ENCODE measurements around the gene SLC12A8. TPM values are rescaled to one million over a fixed set of nuclear protein-coding genes. Genes with fewer than 3 reads are reported as not detected.
A peak's percentile ranks its signal among the peaks of the same experiment; 100 is the strongest.

The SLC12A8 gene
- polyA plus RNA-seq, 1 of the 3 experiments (the other 2 are of a cell fraction), result 7.5 TPM

- no peaks in the 10 kb centered on the region for H3K36me3 ChIP-seq (replicated peaks in 1 of 2; ENCODE audit: control insufficient read depth in 1 of 2, insufficient read depth in 2 of 2, low read length in 1 of 2)
- peaks cover 1% of the 10 kb centered on the region for H3F3A ChIP-seq (replicated peaks; ENCODE audit: insufficient read depth)
- 92% methylated on average over 6 of the region's 6 CpGs for WGBS (ENCODE audit: low lambda C conversion rate)
- no peaks in the 10 kb centered on the region for H3K9me2 ChIP-seq
- no peaks in the 10 kb centered on the region for H4K20me1 ChIP-seq (ENCODE audit: insufficient read depth)
- no peak overlapping the region for H3K9ac ChIP-seq
- TF ChIP-seq REST (IDR thresholded peaks at IDR 0.05; ENCODE audit: low read depth, low read length), result peak; percentile 82; the same call in 1 of the 2 replicates
- TF ChIP-seq USF1 (IDR thresholded peaks at IDR 0.05; ENCODE audit: borderline replicate concordance, low read depth), result no peak
- TF ChIP-seq FOXM1 (IDR thresholded peaks at IDR 0.05; ENCODE audit: low read depth), result no peak
- ChIA-PET POLR2A (no interaction called here), CTCF (no interaction called here)
- H3K9me3 ChIP-seq, result peaks cover 7% of the 10 kb centered on the region; the same call in 1 of the 2 replicates
- no peaks in the 10 kb centered on the region for H3K27me3 ChIP-seq (ENCODE audit: insufficient read depth)
- H3K4me2 ChIP-seq, result no peak overlapping the region
- no peak overlapping the region for H3K4me3 ChIP-seq (ENCODE audit: low read depth in 2 of 2, low read length in 1 of 2)
- no peak overlapping the region for H3K27ac ChIP-seq (ENCODE audit: low read depth in 2 of 2, low read length in 1 of 2)
- H2AFZ ChIP-seq (ENCODE audit: low read depth), result no peak overlapping the region
- H3K79me2 ChIP-seq (ENCODE audit: insufficient read depth), result no peaks in the 10 kb centered on the region
- no peak for DNase-seq
- 0 out of 4 replicates have a peak, but pooled peaks cover 0 to 2% of the 10 kb centered on the region in 2 experiments for H3K4me1 ChIP-seq (ENCODE audit: control insufficient read depth in 1 of 2, insufficient read depth in 2 of 2, low read depth in 1 of 2, low read length in 1 of 2)
Measured at GRCh38 chr3:125102470-125102869, 110.1 kb downstream of the SLC12A8 start.

- H3K4me2 ChIP-seq, result no peak overlapping the region
- H3K27me3 ChIP-seq (ENCODE audit: insufficient read depth), result no peaks in the 10 kb centered on the region
- ChIA-PET CTCF (no interaction called here), POLR2A (no interaction called here)
- H3K4me1 ChIP-seq (ENCODE audit: control insufficient read depth in 1 of 2, insufficient read depth in 2 of 2, low read depth in 1 of 2, low read length in 1 of 2), result no peaks in the 10 kb centered on the region
- H2AFZ ChIP-seq (ENCODE audit: low read depth), result no peak overlapping the region
- peaks cover 7% of the 10 kb centered on the region; the same call in 1 of the 2 replicates for H3K9me3 ChIP-seq
- H4K20me1 ChIP-seq (ENCODE audit: insufficient read depth), result no peaks in the 10 kb centered on the region
- H3K79me2 ChIP-seq (ENCODE audit: insufficient read depth), result no peaks in the 10 kb centered on the region
- 84% methylated on average over 4 of the region's 4 CpGs for WGBS (ENCODE audit: low lambda C conversion rate)
- H3K36me3 ChIP-seq (replicated peaks in 1 of 2; ENCODE audit: control insufficient read depth in 1 of 2, insufficient read depth in 2 of 2, low read length in 1 of 2), result no peaks in the 10 kb centered on the region
- no peak overlapping the region for H3K4me3 ChIP-seq (ENCODE audit: low read depth in 2 of 2, low read length in 1 of 2)
- H3K9ac ChIP-seq, result no peak overlapping the region
- DNase-seq, result no peak
- TF ChIP-seq TEAD4 (IDR thresholded peaks at IDR 0.05; ENCODE audit: borderline replicate concordance, insufficient read depth), result no peak
- TF ChIP-seq IRF3 (IDR thresholded peaks at IDR 0.05; ENCODE audit: low read depth, low read length), result no peak
- no peak for TF ChIP-seq NFIC (IDR thresholded peaks at IDR 0.05; ENCODE audit: borderline replicate concordance)
- TF ChIP-seq ZBTB33 (IDR thresholded peaks at IDR 0.05; ENCODE audit: borderline replicate concordance, low read depth), result no peak
- no peak for TF ChIP-seq FOXJ3 (CRISPR knock-in tag; IDR thresholded peaks at IDR 0.05)
- H3F3A ChIP-seq (replicated peaks; ENCODE audit: insufficient read depth), result no peaks in the 10 kb centered on the region
- H3K27ac ChIP-seq (ENCODE audit: low read depth in 2 of 2, low read length in 1 of 2), result no peak overlapping the region
- H3K9me2 ChIP-seq, result no peaks in the 10 kb centered on the region
Measured at GRCh38 chr3:125098611-125099291, 113.8 kb downstream of the SLC12A8 start.

Data from SK-N-SH (cell line).